NOMO-1 (cell line): Measurements from ENCODE around the gene TIGD6.
A peak's percentile ranks its signal among the peaks of the same experiment; 100 is the strongest.
"Not testable (repeated sequence)": the region's sequence is repeated elsewhere in the genome, so short reads cannot be mapped to it uniquely, and the experiment has no call there.

ENCODE experiments used
- DNase-seq, 2 experiments: peaks; one replicate each; lab custom pipeline; 2025; ENCODE audit not compliant: unreplicated experiment in 2 of 2; lab: John Stamatoyannopoulos, UW

TIGD6 gene

GRCh38 chr5:150000256-150000989 lies at the start of gene TIGD6, which contains the start of gene HMGXB3:
Gene TIGD6 (minus strand): TSS chr5:150000654. CDS start chr5:149996348, 4,306 bp downstream.
Gene HMGXB3 (plus strand): TSS chr5:150000739. CDS start chr5:150004853, 4,114 bp downstream.
- DNase-seq, result peak; percentile 86 to 94

- DNase-seq, result no peak
Measured at GRCh38 chr5:150046031-150046430, 45.6 kb upstream of the TIGD6 start.

GRCh38 chr5:150045549-150045948 lies 45.1 kb upstream of the TIGD6 start:
- no peak for DNase-seq

- DNase-seq, result no peak
Measured at GRCh38 chr5:150044712-150045111, 44.3 kb upstream of the TIGD6 start.

GRCh38 chr5:150044329-150044681 lies 43.9 kb upstream of the TIGD6 start:
- no peak for DNase-seq

GRCh38 chr5:150043657-150044328 lies 43.3 kb upstream of the TIGD6 start:
- no peak for DNase-seq

GRCh38 chr5:150042459-150042858 lies 42.0 kb upstream of the TIGD6 start:
- no peak for DNase-seq

- no peak for DNase-seq
Measured at GRCh38 chr5:150038547-150038946, 38.1 kb upstream of the TIGD6 start.

- DNase-seq, result no peak
Measured at GRCh38 chr5:150036513-150036912, 36.1 kb upstream of the TIGD6 start.

GRCh38 chr5:150035139-150035895 lies 34.9 kb upstream of the TIGD6 start:
- peak; percentile 45 to 70 for DNase-seq

GRCh38 chr5:150034662-150035061 lies 34.2 kb upstream of the TIGD6 start:
- no peak for DNase-seq

- DNase-seq, result no peak
Measured at GRCh38 chr5:150033334-150033733, 32.9 kb upstream of the TIGD6 start.

GRCh38 chr5:150028047-150028446 lies 27.6 kb upstream of the TIGD6 start:
- DNase-seq, result not testable (repeated sequence)

GRCh38 chr5:150026682-150027172 lies 26.3 kb upstream of the TIGD6 start:
- no peak for DNase-seq

- DNase-seq, result no peak
Measured at GRCh38 chr5:150024346-150024984, 24.0 kb upstream of the TIGD6 start.

GRCh38 chr5:150023136-150023535 lies 22.7 kb upstream of the TIGD6 start:
- DNase-seq, result no peak

GRCh38 chr5:150022681-150023080 lies 22.2 kb upstream of the TIGD6 start:
- no peak for DNase-seq

GRCh38 chr5:150022158-150022531 lies 21.7 kb upstream of the TIGD6 start:
- DNase-seq, result no peak

GRCh38 chr5:150021491-150022157 lies 21.2 kb upstream of the TIGD6 start:
- no peak for DNase-seq

GRCh38 chr5:150020249-150020648 lies 19.8 kb upstream of the TIGD6 start:
- no peak for DNase-seq
